SK-N-SH (cell line): Measurements from ENCODE around the gene TOR4A. TPM values are rescaled to one million over a fixed set of nuclear protein-coding genes. Genes with fewer than 3 reads are reported as not detected.

Experiments
- CTCF ChIA-PET: fragments of 300-600, 350-600 bp; formaldehyde crosslinking; extraction: SDS; loops from one replicate; lab custom pipeline; 2021; lab: Yijun Ruan, JAX
- POLR2A ChIA-PET: fragments of 350-600 bp; sonication (Branson Sonifier 250); formaldehyde crosslinking; extraction: SDS; loops from one replicate; lab custom pipeline; 2020; ENCODE audit warnings: antibody characterized with exemption, inconsistent platforms; lab: Yijun Ruan, JAX
- DNase-seq: peaks from one replicate; pipeline ENCODE4 v3.0.0; 2012
- H2AFZ ChIP-seq: fragments of 200-600 bp; sonication (generic); 2 replicates; pipeline ENCODE4 v1.8.1; 2016; ENCODE audit warnings: antibody characterized with exemption, mild to moderate bottlenecking, low read depth
- H3F3A ChIP-seq: fragments of 200-600 bp; sonication (generic); replicated peaks from 2 replicates; pipeline ENCODE3; 2016; ENCODE audit warnings: antibody characterized with exemption, mild to moderate bottlenecking; ENCODE audit not compliant: insufficient read depth
- H3K27ac ChIP-seq, 2 experiments: fragments of 200-500 bp in 1 of 2; fragments of 200-600 bp in 1 of 2; sonication (Bioruptor generic) in 1 of 2; sonication (generic), shearing (Covaris generic) in 1 of 2; 2 replicates each; pipeline versions ENCODE4 v1.5.1 to v1.6.1; 2014 to 2016; ENCODE audit warnings: low read depth in 2 of 2, inconsistent platforms in 1 of 2, low read length in 1 of 2, mild to moderate bottlenecking in 1 of 2, mixed read lengths in 1 of 2
- H3K27me3 ChIP-seq: fragments of 200-600 bp; sonication (generic), shearing (Covaris generic); 2 replicates; pipeline ENCODE4 v1.6.1; 2016; ENCODE audit warnings: mixed run types; ENCODE audit not compliant: insufficient read depth
- H3K36me3 ChIP-seq, 2 experiments: fragments of 200-500 bp in 1 of 2; fragments of 200-600 bp in 1 of 2; sonication (Bioruptor generic) in 1 of 2; sonication (generic) in 1 of 2; replicated peaks in 1 of 2; 2 replicates each; pipeline versions ENCODE3 to v1.5.1; 2014 to 2016; ENCODE audit warnings: low read length in 1 of 2, mild to moderate bottlenecking in 1 of 2; ENCODE audit not compliant: insufficient read depth in 2 of 2, control insufficient read depth in 1 of 2
- H3K4me1 ChIP-seq, 2 experiments: fragments of 200-500 bp in 1 of 2; fragments of 200-600 bp in 1 of 2; sonication (Bioruptor generic) in 1 of 2; sonication (generic), shearing (Covaris generic) in 1 of 2; 2 replicates each; pipeline versions ENCODE4 v1.5.1 to v1.6.1; 2014 to 2016; ENCODE audit warnings: low read depth in 1 of 2, low read length in 1 of 2, mixed run types in 1 of 2; ENCODE audit not compliant: insufficient read depth in 2 of 2, control insufficient read depth in 1 of 2
- H3K4me2 ChIP-seq: fragments of 200-600 bp; sonication (generic), shearing (Covaris generic); 2 replicates; pipeline ENCODE4 v1.6.1; 2017; ENCODE audit warnings: mixed run types
- H3K4me3 ChIP-seq, 2 experiments: fragments of 200-500 bp in 1 of 2; fragments of 200-600 bp in 1 of 2; sonication (Bioruptor generic) in 1 of 2; sonication (generic), shearing (Covaris generic) in 1 of 2; 2 replicates each; pipeline versions ENCODE4 v1.5.1 to v1.8.1; 2014 to 2016; ENCODE audit warnings: low read depth in 2 of 2, inconsistent platforms in 1 of 2, low read length in 1 of 2, mild to moderate bottlenecking in 1 of 2, mixed read lengths in 1 of 2, moderate library complexity in 1 of 2
- H3K79me2 ChIP-seq: fragments of 200-600 bp; sonication (generic); 2 replicates; pipeline ENCODE4 v1.8.1; 2017; ENCODE audit warnings: mild to moderate bottlenecking; ENCODE audit not compliant: insufficient read depth
- H3K9ac ChIP-seq: fragments of 200-600 bp; sonication (generic); 2 replicates; pipeline ENCODE4 v1.6.1; 2017; ENCODE audit warnings: mixed run types
- H3K9me2 ChIP-seq: fragments of 200-600 bp; sonication (generic); 2 replicates; pipeline ENCODE4 v1.6.1; 2017; ENCODE audit warnings: mixed run types
- H3K9me3 ChIP-seq: fragments of 200-600 bp; sonication (generic); 2 replicates; pipeline ENCODE4 v1.6.1; 2017; ENCODE audit warnings: mixed run types, mild to moderate bottlenecking, moderate library complexity
- H4K20me1 ChIP-seq: fragments of 200-600 bp; sonication (generic); 2 replicates; pipeline ENCODE4 v1.6.1; 2017; ENCODE audit warnings: mild to moderate bottlenecking, mixed run types; ENCODE audit not compliant: insufficient read depth
- FOXJ3 ChIP-seq: sonication (generic); formaldehyde crosslinking; IDR thresholded peaks from 2 replicates; pipeline ENCODE4 v1.5.1; 2020; ENCODE audit warnings: mild to moderate bottlenecking, missing genetic modification reagents
- GATA2 ChIP-seq: sonication (generic); formaldehyde crosslinking; IDR thresholded peaks from 2 replicates; pipeline ENCODE4 v1.5.0; 2020; ENCODE audit warnings: mild to moderate bottlenecking, missing genetic modification reagents
- IRF3 ChIP-seq: fragments of 150-350 bp; IDR thresholded peaks from 2 replicates; pipeline ENCODE4 v1.6.1; 2016; ENCODE audit warnings: mild to moderate bottlenecking, low read depth, low read length
- JUND ChIP-seq: IDR thresholded peaks from 2 replicates; pipeline ENCODE4 v1.4.0; 2012
- MEF2A ChIP-seq: IDR thresholded peaks from 2 replicates; pipeline ENCODE4 v1.4.0; 2012; ENCODE audit warnings: low read depth, borderline replicate concordance
- MXI1 ChIP-seq: IDR thresholded peaks from 2 replicates; pipeline ENCODE4 v1.6.1; 2012; ENCODE audit warnings: mild to moderate bottlenecking, low read depth, low read length, improper control_type of control experiment
- NFIC ChIP-seq: IDR thresholded peaks from 2 replicates; pipeline ENCODE4 v1.4.0; 2012; ENCODE audit warnings: borderline replicate concordance
- REST ChIP-seq: IDR thresholded peaks from 2 replicates; pipeline ENCODE4 v1.6.1; 2012; ENCODE audit warnings: mild to moderate bottlenecking, low read depth, low read length, moderate library complexity
- RXRA ChIP-seq: IDR thresholded peaks from 2 replicates; pipeline ENCODE4 v1.4.0; 2012; ENCODE audit warnings: low read depth, mild to moderate bottlenecking, borderline replicate concordance
- TCF12 ChIP-seq: IDR thresholded peaks from 2 replicates; pipeline ENCODE4 v1.4.0; 2012
- ZBTB33 ChIP-seq: IDR thresholded peaks from 2 replicates; pipeline ENCODE4 v1.4.0; 2012; ENCODE audit warnings: low read depth, borderline replicate concordance
- WGBS: methylation state at CpG from one replicate; pipeline ENCODE4 v1.1.6; 2017; ENCODE audit warnings: low lambda C conversion rate; 5-methylcytosine and 5-hydroxymethylcytosine counted together
- polyA plus RNA-seq, 3 experiments: library from polyadenylated mRNA; depleted of rRNA; stranded (reverse); fragments of >200 nt; gene quantifications; 2 replicates each; pipeline ENCODE4 v1.2.3, GENCODE V29; 2012

TOR4A gene
- polyA plus RNA-seq, 1 of the 3 experiments (the other 2 are of a cell fraction) = 0.81 TPM

- TF ChIP-seq IRF3 (no peak), REST (no peak), GATA2 (CRISPR knock-in tag) (no peak), NFIC (no peak), TCF12 (no peak), FOXJ3 (no peak), RXRA (no peak), MXI1 (no peak), ZBTB33 (no peak), MEF2A (no peak)
Observed at GRCh38 chr9:137266585-137267453, 10.7 kb upstream of the TOR4A start (continued).

- Histone ChIP-seq H3K79me2 (no peaks in the 10 kb centered on the region), H3K9ac (no peak overlapping the region), H3K27ac (no peak overlapping the region), H3K9me2 (no peaks in the 10 kb centered on the region), H4K20me1 (no peaks in the 10 kb centered on the region), H3K9me3 (no peaks in the 10 kb centered on the region), H3K4me2 (no peak overlapping the region), H3F3A (no peaks in the 10 kb centered on the region), H3K27me3 (no peaks in the 10 kb centered on the region), H3K4me1 (no peaks in the 10 kb centered on the region), H3K4me3 (no peak overlapping the region), H2AFZ (no peak overlapping the region), H3K36me3 (peaks cover 19 to 48% of the 10 kb centered on the region in 2 experiments)
- no peak for DNase-seq
- 96% methylated on average over 6 of the region's 6 CpGs for WGBS
- ChIA-PET POLR2A (interaction anchor here (1.1 kb wide), 1 partner anchor 27 kb away, joined by 3 read pairs; no protein-coding TSS in a partner anchor), CTCF (interaction anchor here (1.0 to 1.5 kb wide), 3 partner anchors 12 to 31 kb away, joined by 3 to 7 read pairs (median 6); no protein-coding TSS in a partner anchor)
- no peak for TF ChIP-seq JUND
Observed at GRCh38 chr9:137267933-137268355, 9.6 kb upstream of the TOR4A start.
